ENCODE measurements around the gene ALG9. TPM values are rescaled to one million over a fixed set of nuclear protein-coding genes. Genes with fewer than 3 reads are reported as not detected.

ALG9 gene
- polyA plus RNA-seq, 1 donor from 2014 or later = 92.1 TPM

DNA sequence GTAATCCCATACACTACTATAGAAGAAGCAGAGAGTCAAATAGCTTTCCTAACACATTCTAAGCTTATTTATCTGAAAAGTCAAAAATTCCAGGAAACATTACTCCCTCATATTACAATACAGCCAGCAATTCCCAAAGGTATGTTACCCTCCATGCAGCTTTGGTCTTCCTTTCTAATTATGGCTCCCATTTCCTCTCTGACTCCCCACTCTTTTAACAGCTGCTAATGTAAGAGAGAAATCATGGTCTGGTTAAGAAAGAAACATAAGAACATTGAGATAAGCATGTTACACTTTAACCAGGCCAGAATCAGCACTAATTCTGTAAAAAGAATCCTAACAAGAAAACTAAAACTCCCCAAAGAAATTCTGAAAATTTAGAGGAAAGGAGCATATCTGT is 112.0 kb downstream of the ALG9 start:
- Histone ChIP-seq H3K79me2 (replicated peaks; ENCODE audit: insufficient read depth, low read length) (peaks cover 3% of the 10 kb centered on the region), H3K36me3 (ENCODE audit: insufficient read depth, low read length) (peaks cover 16% of the 10 kb centered on the region), H3K9me2 (ENCODE audit: insufficient read depth, low read length) (no peaks in the 10 kb centered on the region), H3K27ac (ENCODE audit: low read length) (no peak overlapping the region), H3F3A (ENCODE audit: insufficient read depth, low read length, poor library complexity, severe bottlenecking) (no peaks in the 10 kb centered on the region), H4K20me1 (ENCODE audit: insufficient read depth) (no peaks in the 10 kb centered on the region), H3K9ac (ENCODE audit: low read length) (no peak overlapping the region), H3K4me3 (ENCODE audit: low read length) (no peak overlapping the region), H3K9me3 (ENCODE audit: low read length) (no peaks in the 10 kb centered on the region), H2AFZ (ENCODE audit: low read depth, low read length) (no peak overlapping the region), H3K27me3 (ENCODE audit: insufficient read depth, low read depth, low read length) (no peaks in the 10 kb centered on the region), H3K4me2 (ENCODE audit: low read length) (no peak overlapping the region)
- TF ChIP-seq, protein P1, sequence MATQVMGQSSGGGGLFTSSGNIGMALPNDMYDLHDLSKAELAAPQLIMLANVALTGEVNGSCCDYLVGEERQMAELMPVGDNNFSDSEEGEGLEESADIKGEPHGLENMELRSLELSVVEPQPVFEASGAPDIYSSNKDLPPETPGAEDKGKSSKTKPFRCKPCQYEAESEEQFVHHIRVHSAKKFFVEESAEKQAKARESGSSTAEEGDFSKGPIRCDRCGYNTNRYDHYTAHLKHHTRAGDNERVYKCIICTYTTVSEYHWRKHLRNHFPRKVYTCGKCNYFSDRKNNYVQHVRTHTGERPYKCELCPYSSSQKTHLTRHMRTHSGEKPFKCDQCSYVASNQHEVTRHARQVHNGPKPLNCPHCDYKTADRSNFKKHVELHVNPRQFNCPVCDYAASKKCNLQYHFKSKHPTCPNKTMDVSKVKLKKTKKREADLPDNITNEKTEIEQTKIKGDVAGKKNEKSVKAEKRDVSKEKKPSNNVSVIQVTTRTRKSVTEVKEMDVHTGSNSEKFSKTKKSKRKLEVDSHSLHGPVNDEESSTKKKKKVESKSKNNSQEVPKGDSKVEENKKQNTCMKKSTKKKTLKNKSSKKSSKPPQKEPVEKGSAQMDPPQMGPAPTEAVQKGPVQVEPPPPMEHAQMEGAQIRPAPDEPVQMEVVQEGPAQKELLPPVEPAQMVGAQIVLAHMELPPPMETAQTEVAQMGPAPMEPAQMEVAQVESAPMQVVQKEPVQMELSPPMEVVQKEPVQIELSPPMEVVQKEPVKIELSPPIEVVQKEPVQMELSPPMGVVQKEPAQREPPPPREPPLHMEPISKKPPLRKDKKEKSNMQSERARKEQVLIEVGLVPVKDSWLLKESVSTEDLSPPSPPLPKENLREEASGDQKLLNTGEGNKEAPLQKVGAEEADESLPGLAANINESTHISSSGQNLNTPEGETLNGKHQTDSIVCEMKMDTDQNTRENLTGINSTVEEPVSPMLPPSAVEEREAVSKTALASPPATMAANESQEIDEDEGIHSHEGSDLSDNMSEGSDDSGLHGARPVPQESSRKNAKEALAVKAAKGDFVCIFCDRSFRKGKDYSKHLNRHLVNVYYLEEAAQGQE (IDR thresholded peaks at IDR 0.05; ENCODE audit: borderline replicate concordance) = no peak
- TF ChIP-seq, protein P2, sequence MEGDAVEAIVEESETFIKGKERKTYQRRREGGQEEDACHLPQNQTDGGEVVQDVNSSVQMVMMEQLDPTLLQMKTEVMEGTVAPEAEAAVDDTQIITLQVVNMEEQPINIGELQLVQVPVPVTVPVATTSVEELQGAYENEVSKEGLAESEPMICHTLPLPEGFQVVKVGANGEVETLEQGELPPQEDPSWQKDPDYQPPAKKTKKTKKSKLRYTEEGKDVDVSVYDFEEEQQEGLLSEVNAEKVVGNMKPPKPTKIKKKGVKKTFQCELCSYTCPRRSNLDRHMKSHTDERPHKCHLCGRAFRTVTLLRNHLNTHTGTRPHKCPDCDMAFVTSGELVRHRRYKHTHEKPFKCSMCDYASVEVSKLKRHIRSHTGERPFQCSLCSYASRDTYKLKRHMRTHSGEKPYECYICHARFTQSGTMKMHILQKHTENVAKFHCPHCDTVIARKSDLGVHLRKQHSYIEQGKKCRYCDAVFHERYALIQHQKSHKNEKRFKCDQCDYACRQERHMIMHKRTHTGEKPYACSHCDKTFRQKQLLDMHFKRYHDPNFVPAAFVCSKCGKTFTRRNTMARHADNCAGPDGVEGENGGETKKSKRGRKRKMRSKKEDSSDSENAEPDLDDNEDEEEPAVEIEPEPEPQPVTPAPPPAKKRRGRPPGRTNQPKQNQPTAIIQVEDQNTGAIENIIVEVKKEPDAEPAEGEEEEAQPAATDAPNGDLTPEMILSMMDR (IDR thresholded peaks at IDR 0.05; ENCODE audit: poor library complexity, severe bottlenecking) = no peak
- no peak for TF ChIP-seq EZH2 (IDR thresholded peaks at IDR 0.05; ENCODE audit: borderline replicate concordance, insufficient read depth, low read length, poor library complexity, severe bottlenecking)
- TF ChIP-seq MXI1 (conservative IDR thresholded peaks at IDR 0.05; ENCODE audit: poor library complexity, severe bottlenecking) = no peak
- no peak for TF ChIP-seq POLR2AphosphoS5 (IDR thresholded peaks at IDR 0.05)
- no peak for TF ChIP-seq RAD21 (conservative IDR thresholded peaks at IDR 0.05)
- TF ChIP-seq SMC3 (conservative IDR thresholded peaks at IDR 0.05; ENCODE audit: poor library complexity) = no peak
- TF ChIP-seq EP300 (conservative IDR thresholded peaks at IDR 0.05; ENCODE audit: poor library complexity, severe bottlenecking) = no peak
- TF ChIP-seq TAF1 (IDR thresholded peaks at IDR 0.05; ENCODE audit: low read depth) = no peak

DNA sequence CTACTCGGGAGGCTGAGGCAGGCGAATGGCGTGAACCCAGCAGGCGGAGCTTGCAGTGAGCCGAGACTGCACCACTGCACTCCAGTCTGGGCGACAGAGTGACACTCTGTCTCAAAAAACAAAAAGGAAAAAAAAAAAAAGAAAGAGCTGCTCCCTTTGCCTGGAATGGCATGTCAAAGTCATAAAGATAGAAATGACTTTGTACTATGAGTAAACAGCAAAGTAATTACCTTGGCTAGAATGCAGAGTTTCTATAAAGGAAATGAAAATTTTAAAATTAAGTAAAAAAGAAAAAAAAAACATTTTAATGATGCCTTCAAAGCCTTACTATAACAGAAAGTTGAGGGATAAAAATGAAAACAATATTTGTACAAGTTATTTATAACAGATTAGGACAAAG is 115.3 kb downstream of the ALG9 start:
- H3K9ac ChIP-seq (ENCODE audit: low read length) = no peak overlapping the region
- H3K4me2 ChIP-seq (ENCODE audit: low read length) = no peak overlapping the region
- peaks cover 16% of the 10 kb centered on the region for H3K36me3 ChIP-seq (ENCODE audit: insufficient read depth, low read length)
- H3F3A ChIP-seq (ENCODE audit: insufficient read depth, low read length, poor library complexity, severe bottlenecking) = no peaks in the 10 kb centered on the region
- no peaks in the 10 kb centered on the region for H3K9me2 ChIP-seq (ENCODE audit: insufficient read depth, low read length)
- H3K27ac ChIP-seq (ENCODE audit: low read length) = no peak overlapping the region
- H2AFZ ChIP-seq (ENCODE audit: low read depth, low read length) = no peak overlapping the region
- no peaks in the 10 kb centered on the region for H3K27me3 ChIP-seq (ENCODE audit: insufficient read depth, low read depth, low read length)
- H3K79me2 ChIP-seq (replicated peaks; ENCODE audit: insufficient read depth, low read length) = no peaks in the 10 kb centered on the region
- H3K4me3 ChIP-seq (ENCODE audit: low read length) = no peak overlapping the region
- H4K20me1 ChIP-seq (ENCODE audit: insufficient read depth) = no peaks in the 10 kb centered on the region
- TF ChIP-seq MXI1 (conservative IDR thresholded peaks at IDR 0.05; ENCODE audit: poor library complexity, severe bottlenecking) (no peak), RAD21 (conservative IDR thresholded peaks at IDR 0.05) (no peak), SMC3 (conservative IDR thresholded peaks at IDR 0.05; ENCODE audit: poor library complexity) (no peak), EZH2 (IDR thresholded peaks at IDR 0.05; ENCODE audit: borderline replicate concordance, insufficient read depth, low read length, poor library complexity, severe bottlenecking) (no peak), POLR2AphosphoS5 (IDR thresholded peaks at IDR 0.05) (no peak), EP300 (conservative IDR thresholded peaks at IDR 0.05; ENCODE audit: poor library complexity, severe bottlenecking) (no peak), TAF1 (IDR thresholded peaks at IDR 0.05; ENCODE audit: low read depth) (no peak)
- TF ChIP-seq, protein P2 (IDR thresholded peaks at IDR 0.05; ENCODE audit: poor library complexity, severe bottlenecking) = no peak
- H3K9me3 ChIP-seq (ENCODE audit: low read length) = no peaks in the 10 kb centered on the region

Data from neural cell (in vitro differentiated cells).